Endothelial cell of umbilical vein (primary cell): ENCODE data around the gene PARP1. TPM values are rescaled to one million over a fixed set of nuclear protein-coding genes. Genes with fewer than 3 reads are reported as not detected.

Experiments used
- BruUV-seq: library from RNA; stranded (reverse); fragments of 400-500 nt; replicated peaks from 2 replicates; lab custom pipeline; 2021; lab: Mats Ljungman, UMichigan
- CTCF ChIA-PET: fragments of 300-600, 350-600 bp; sonication (Branson Sonifier 250); formaldehyde crosslinking; loops from one replicate; lab custom pipeline; 2021; ENCODE audit warnings: antibody characterized with exemption, inconsistent platforms; lab: Charles Lee
- POLR2A ChIA-PET: fragments of 300-600, 350-600 bp; sonication (Branson Sonifier 250); formaldehyde crosslinking; loops from one replicate; lab custom pipeline; 2021; ENCODE audit warnings: antibody characterized with exemption, inconsistent platforms; lab: Charles Lee
- DNase-seq: peaks from one replicate; pipeline ENCODE4 v3.0.0-alpha.2; 2011; ENCODE audit warnings: low read depth, low spot score
- FAIRE-seq: peaks from 2 replicates; lab custom pipeline; 2011; peaks lifted over from hg19 to GRCh38; lab: Jason Lieb, UNC
- H2AFZ ChIP-seq: 2 replicates; pipeline ENCODE4 v1.6.0; 2012; ENCODE audit warnings: low read depth, low read length, control low read depth, inconsistent platforms
- H3K27ac ChIP-seq: 2 replicates; pipeline ENCODE4 v1.5.1; 2011; ENCODE audit warnings: low read depth, mild to moderate bottlenecking, control low read depth, low read length, moderate library complexity; ENCODE audit not compliant: insufficient read depth
- H3K27me3 ChIP-seq, 2 experiments: 2 replicates each; pipeline versions ENCODE4 v1.6.0 to v1.6.1; 2011; ENCODE audit warnings: low read length in 2 of 2, mixed read lengths in 1 of 2; ENCODE audit not compliant: control insufficient read depth in 2 of 2, insufficient read depth in 2 of 2
- H3K36me3 ChIP-seq, 2 experiments: 2 replicates in 1 of 2; 3 replicates in 1 of 2; pipeline ENCODE4 v1.5.1; 2011; ENCODE audit warnings: low read length in 2 of 2, mild to moderate bottlenecking in 1 of 2, moderate library complexity in 1 of 2; ENCODE audit not compliant: control insufficient read depth in 2 of 2, insufficient read depth in 2 of 2; ENCODE audit errors: extremely low read depth in 1 of 2
- H3K4me1 ChIP-seq: 3 replicates; pipeline ENCODE4 v1.5.1; 2011; ENCODE audit warnings: mild to moderate bottlenecking, low read length; ENCODE audit not compliant: control insufficient read depth, insufficient read depth; ENCODE audit errors: extremely low read depth
- H3K4me2 ChIP-seq: 2 replicates; pipeline ENCODE4 v1.6.1; 2011; ENCODE audit warnings: low read length, control low read depth, mixed read lengths; ENCODE audit not compliant: insufficient read depth
- H3K4me3 ChIP-seq, 3 experiments: fragments of 200-600 bp in 1 of 3; sonication (generic), shearing (Covaris generic) in 1 of 3; replicated peaks in 1 of 3; 2 replicates each; pipeline ENCODE4 v1.5.1; 2011 to 2016; ENCODE audit warnings: control low read depth in 3 of 3, low read length in 3 of 3, mild to moderate bottlenecking in 2 of 3, inconsistent platforms in 1 of 3, low read depth in 1 of 3, moderate library complexity in 1 of 3; ENCODE audit not compliant: insufficient read depth in 1 of 3
- H3K79me2 ChIP-seq: 2 replicates; pipeline ENCODE4 v1.6.0; 2012; ENCODE audit warnings: low read length, inconsistent platforms; ENCODE audit not compliant: control insufficient read depth, insufficient read depth
- H3K9ac ChIP-seq: replicated peaks from 2 replicates; pipeline ENCODE3; 2011; ENCODE audit warnings: low read length, control low read depth; ENCODE audit not compliant: insufficient read depth; ENCODE audit errors: extremely low read depth
- H3K9me1 ChIP-seq: replicated peaks from 3 replicates; pipeline ENCODE4 v1.6.0; 2011; ENCODE audit warnings: mild to moderate bottlenecking, low read length; ENCODE audit not compliant: control insufficient read depth, insufficient read depth; ENCODE audit errors: extremely low read depth
- H3K9me3 ChIP-seq: replicated peaks from 2 replicates; pipeline ENCODE4 v1.5.1; 2012; ENCODE audit warnings: low read length, inconsistent platforms; ENCODE audit not compliant: control insufficient read depth, insufficient read depth
- H4K20me1 ChIP-seq: replicated peaks from 2 replicates; pipeline ENCODE3; 2011; ENCODE audit warnings: mild to moderate bottlenecking, low read length; ENCODE audit not compliant: control insufficient read depth, insufficient read depth; ENCODE audit errors: extremely low read depth
- GATA2 ChIP-seq: IDR thresholded peaks from 2 replicates; pipeline ENCODE4 v1.7.0; 2011; ENCODE audit warnings: low read depth, mild to moderate bottlenecking, moderate library complexity, mixed read lengths, low read length; ENCODE audit not compliant: insufficient read length, insufficient read depth
- POLR2A ChIP-seq: IDR thresholded peaks from 2 replicates; pipeline ENCODE4 v1.6.1; 2012; ENCODE audit warnings: low read depth, mild to moderate bottlenecking, control low read depth, low read length
- POLR2AphosphoS5 ChIP-seq: IDR thresholded peaks from 2 replicates; pipeline ENCODE4 v1.6.1; 2012; ENCODE audit warnings: low read depth, mild to moderate bottlenecking, control low read depth, low read length, moderate library complexity; ENCODE audit not compliant: insufficient read depth
- dilution Hi-C: fragments of 300-500 bp; cut with MboI; formaldehyde crosslinking; loops from one replicate; pipeline ENCODE4 v1.15.0; 2019; ENCODE audit warnings: low sequenced_read_pairs; ENCODE audit not compliant: extremely low pct_ligation_motif_present
- intact Hi-C: fragments of 100-400 bp; cut with micrococcal nuclease; formaldehyde crosslinking; loops from one replicate; pipeline ENCODE4 v1.10.0; 2022
- polyA plus RNA-seq, 4 experiments: library from polyadenylated mRNA; depleted of rRNA in 3 of 4; stranded (reverse) in 3 of 4; unstranded in 1 of 4; fragments of >200 nt; gene quantifications; 2 replicates each; pipeline versions ENCODE4 v1.2.1 to v1.2.3, GENCODE V29; 2011 to 2012; ENCODE audit warnings: missing spikeins in 1 of 4
- total RNA-seq: library from RNA; stranded (reverse); gene quantifications from 2 replicates; pipeline ENCODE4 v1.2.3, GENCODE V29; 2021
- TF ChIP-seq, protein P1 (sequence below), 2 donors: IDR thresholded peaks; 1 replicate in 1 of 2; 2 replicates in 1 of 2; pipeline ENCODE4 v1.5.1; 2011; ENCODE audit warnings: low read length in 2 of 2, mild to moderate bottlenecking in 2 of 2, moderate library complexity in 2 of 2, control low read depth in 1 of 2, inconsistent platforms in 1 of 2, low read depth in 1 of 2; ENCODE audit not compliant: insufficient read depth in 1 of 2; ENCODE audit errors: extremely low read depth in 1 of 2
- TF ChIP-seq, protein P2 (sequence below): IDR thresholded peaks from 2 replicates; pipeline ENCODE4 v1.6.1; 2011; ENCODE audit not compliant: insufficient read depth, insufficient read length

Gene PARP1
- total and polyA plus RNA-seq, 2 donors (not counting 3 experiments of a cell fraction or from before 2014, with no cell fraction given): 136 to 160 TPM

DNA sequence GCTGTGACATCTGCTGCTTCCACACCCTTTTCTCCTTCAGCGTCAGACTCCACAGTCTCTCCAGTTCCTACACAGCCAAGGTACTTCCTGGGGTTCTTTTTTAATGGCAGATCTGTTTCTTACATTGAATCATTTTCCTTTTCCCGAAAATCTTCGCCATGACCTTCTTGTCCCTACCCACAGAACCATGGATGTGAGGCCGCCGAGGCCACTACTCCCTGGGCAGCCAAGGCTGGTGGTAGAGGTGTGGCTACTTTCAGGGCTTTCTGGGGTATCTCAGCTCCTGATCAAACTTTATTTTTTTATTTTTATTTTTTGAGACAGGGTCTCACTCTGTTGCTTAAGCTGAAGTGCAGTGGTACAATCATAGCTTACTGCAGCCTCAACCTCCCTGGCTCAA is 89.4 kb downstream of the PARP1 start:
- Histone ChIP-seq H4K20me1 (no peaks in the 10 kb centered on the region), H3K4me2 (no peak overlapping the region), H3K79me2 (no peaks in the 10 kb centered on the region), H3K4me1 (no peaks in the 10 kb centered on the region), H3K9me3 (no peaks in the 10 kb centered on the region), H3K9me1 (no peaks in the 10 kb centered on the region), H3K9ac (no peak overlapping the region), H3K27ac (no peak overlapping the region), H3K27me3 (peaks cover under 1 to 5% of the 10 kb centered on the region in 2 experiments), H2AFZ (no peak overlapping the region), H3K4me3 (no peak overlapping the region), H3K36me3 (no peaks in the 10 kb centered on the region)
- TF ChIP-seq, protein P1, sequence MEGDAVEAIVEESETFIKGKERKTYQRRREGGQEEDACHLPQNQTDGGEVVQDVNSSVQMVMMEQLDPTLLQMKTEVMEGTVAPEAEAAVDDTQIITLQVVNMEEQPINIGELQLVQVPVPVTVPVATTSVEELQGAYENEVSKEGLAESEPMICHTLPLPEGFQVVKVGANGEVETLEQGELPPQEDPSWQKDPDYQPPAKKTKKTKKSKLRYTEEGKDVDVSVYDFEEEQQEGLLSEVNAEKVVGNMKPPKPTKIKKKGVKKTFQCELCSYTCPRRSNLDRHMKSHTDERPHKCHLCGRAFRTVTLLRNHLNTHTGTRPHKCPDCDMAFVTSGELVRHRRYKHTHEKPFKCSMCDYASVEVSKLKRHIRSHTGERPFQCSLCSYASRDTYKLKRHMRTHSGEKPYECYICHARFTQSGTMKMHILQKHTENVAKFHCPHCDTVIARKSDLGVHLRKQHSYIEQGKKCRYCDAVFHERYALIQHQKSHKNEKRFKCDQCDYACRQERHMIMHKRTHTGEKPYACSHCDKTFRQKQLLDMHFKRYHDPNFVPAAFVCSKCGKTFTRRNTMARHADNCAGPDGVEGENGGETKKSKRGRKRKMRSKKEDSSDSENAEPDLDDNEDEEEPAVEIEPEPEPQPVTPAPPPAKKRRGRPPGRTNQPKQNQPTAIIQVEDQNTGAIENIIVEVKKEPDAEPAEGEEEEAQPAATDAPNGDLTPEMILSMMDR (IDR thresholded peaks at IDR 0.05; ENCODE audit: extremely low read depth in 1 of 2, insufficient read depth in 1 of 2, low read depth in 1 of 2, low read length in 2 of 2): no peak
- dilution Hi-C loops: no loop called here
- CTCF ChIA-PET: interaction anchor here (1.0 to 1.4 kb wide), 2 partner anchors 9 to 193 kb away, joined by 3 to 4 read pairs; partner anchors contain the start of gene LIN9
- DNase-seq: no peak
- intact Hi-C loops: no loop called here
- POLR2A ChIA-PET: no interaction called here
- FAIRE-seq: no peak
- no TSS peak for BruUV-seq

DNA sequence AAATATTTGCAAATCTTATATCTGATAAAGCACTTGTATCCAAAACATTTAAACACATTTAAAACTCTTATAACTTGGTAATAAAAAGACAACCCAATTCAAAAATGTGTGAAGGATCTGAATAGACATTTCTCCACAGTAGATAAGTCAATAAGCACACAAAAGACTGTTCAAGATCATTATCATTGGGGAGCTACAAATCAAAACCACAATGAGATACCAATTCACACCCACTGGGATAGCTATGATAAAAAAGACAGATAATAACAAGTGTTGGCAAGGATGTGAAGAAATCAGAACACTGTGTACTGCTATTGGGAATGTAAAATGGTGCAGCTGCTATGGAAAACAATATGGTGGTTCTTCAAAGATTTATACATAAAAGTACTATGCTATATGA is 93.8 kb downstream of the PARP1 start:
- no peak for TF ChIP-seq POLR2A
- TF ChIP-seq, protein P2, sequence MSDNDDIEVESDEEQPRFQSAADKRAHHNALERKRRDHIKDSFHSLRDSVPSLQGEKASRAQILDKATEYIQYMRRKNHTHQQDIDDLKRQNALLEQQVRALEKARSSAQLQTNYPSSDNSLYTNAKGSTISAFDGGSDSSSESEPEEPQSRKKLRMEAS: no peak
- TF ChIP-seq POLR2AphosphoS5: no peak
- TF ChIP-seq GATA2: no peak
- TF ChIP-seq, protein P1 (IDR thresholded peaks at IDR 0.05; ENCODE audit: extremely low read depth in 1 of 2, insufficient read depth in 1 of 2, low read depth in 1 of 2, low read length in 2 of 2): no peak
- H3K27me3 ChIP-seq: peaks cover 4 to 8% of the 10 kb centered on the region in 2 experiments
- H3K79me2 ChIP-seq: no peaks in the 10 kb centered on the region
- H3K4me2 ChIP-seq: no peak overlapping the region
- H3K9ac ChIP-seq: no peak overlapping the region
- H2AFZ ChIP-seq: no peak overlapping the region
- no peak for DNase-seq
- intact Hi-C loops (no loop called here), dilution Hi-C loops (no loop called here)
- H3K27ac ChIP-seq: no peak overlapping the region
- H3K9me3 ChIP-seq: no peaks in the 10 kb centered on the region
- no TSS peak for BruUV-seq
- H3K4me3 ChIP-seq: no peak overlapping the region
- POLR2A ChIA-PET: interaction anchor here (0.6 kb wide), 1 partner anchor 14 kb away, joined by 4 read pairs; no protein-coding TSS in a partner anchor
- H3K4me1 ChIP-seq: peaks cover 5% of the 10 kb centered on the region
- no peaks in the 10 kb centered on the region for H3K36me3 ChIP-seq
- no peaks in the 10 kb centered on the region for H3K9me1 ChIP-seq
- CTCF ChIA-PET: interaction anchor here (0.6 kb wide), 1 partner anchor 189 kb away, joined by 3 read pairs; no protein-coding TSS in a partner anchor
- FAIRE-seq: no peak
- no peaks in the 10 kb centered on the region for H4K20me1 ChIP-seq
